Activated T-cell treated with anti-CD3 and anti-CD28 coated beads for 24 hours (primary cell): ENCODE measurements around the gene PTPRD.

Experiments
- DNase-seq: peaks from one replicate; pipeline ENCODE4 v3.0.0-alpha.2; 2020; ENCODE audit warnings: low read depth

PTPRD gene

DNA sequence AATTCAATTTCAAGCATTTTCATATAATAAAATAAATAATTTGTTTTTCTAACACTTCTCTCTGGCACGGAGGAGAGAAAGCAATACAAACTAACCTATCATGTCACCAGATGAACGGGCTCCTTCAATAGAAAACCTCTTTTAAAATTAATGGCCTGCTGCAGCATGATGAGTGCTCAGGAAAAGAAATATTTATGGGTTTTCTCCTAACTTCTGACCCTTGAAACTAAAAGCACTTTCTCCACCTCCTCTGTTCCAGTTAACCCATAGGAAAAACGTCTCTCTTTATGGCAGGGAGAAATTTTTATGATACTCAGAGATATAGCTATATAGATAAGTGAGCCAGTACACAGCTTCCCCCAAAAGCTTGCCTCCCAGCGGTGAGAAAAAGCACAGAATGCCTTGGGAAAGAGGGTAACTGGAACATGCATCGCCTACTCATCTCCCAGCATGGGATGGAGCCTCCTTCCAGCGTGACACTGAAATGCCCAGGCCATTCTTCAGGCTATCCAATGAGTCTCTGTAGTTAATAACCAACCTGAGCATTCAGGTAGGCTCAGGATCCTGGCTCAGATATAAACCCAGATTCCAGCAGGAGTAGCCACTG, 1850.2 kb downstream of the PTPRD start:
- DNase-seq: no peak

DNA sequence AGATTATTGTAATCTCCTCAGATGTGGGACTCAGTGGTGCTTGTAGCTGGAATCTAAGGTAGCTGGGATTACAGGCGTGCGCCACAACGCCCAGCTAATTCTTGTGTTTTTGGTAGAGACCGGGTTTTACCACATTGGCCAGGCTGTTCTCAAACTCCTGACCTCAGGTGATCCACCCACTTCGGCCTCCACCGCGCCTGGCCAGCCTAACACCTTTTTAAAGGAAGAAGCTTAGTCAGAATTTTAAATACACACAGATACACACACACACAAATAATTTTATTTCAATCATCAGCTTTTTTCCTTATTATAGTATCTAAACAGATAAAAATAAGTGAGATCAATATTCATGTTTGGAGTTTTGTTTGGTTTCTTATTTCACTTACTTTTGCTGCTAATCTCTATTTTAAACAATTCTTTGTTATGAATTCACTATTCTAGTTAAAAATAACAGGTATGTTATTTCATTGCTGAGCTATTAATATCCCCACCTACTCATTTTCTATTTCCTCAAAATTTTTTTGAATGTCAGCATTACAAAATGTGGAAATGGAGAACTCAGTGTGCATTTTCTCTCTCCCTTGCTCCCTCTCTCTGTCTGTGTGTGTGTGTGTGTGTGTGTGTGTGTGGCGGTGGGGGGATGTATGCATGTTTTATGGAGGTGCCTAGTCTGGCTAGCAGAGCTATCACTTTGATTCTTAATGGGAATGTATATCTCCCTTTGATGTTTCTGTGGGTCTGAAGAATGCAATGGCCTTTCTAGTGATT, 1852.6 kb downstream of the PTPRD start:
- DNase-seq: no peak

DNA sequence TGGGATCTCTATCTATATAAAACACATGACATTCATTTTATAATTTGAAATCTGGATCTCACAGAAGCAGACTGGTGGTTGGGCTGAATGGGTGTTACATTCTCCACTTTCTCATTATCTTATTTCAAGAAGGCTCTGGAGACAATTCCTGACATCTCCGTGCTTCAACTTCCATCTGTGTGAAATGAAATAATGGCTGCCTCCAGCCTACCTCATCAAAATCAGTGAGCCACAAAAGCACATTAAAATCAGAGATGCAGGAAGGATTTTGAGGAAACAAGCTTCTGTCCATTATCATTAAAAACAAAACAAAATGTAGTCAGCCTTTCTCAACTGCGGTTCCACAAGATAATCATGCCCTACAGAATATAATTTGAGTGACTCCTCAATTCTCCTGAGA, 1854.9 kb downstream of the PTPRD start:
- DNase-seq: no peak

DNA sequence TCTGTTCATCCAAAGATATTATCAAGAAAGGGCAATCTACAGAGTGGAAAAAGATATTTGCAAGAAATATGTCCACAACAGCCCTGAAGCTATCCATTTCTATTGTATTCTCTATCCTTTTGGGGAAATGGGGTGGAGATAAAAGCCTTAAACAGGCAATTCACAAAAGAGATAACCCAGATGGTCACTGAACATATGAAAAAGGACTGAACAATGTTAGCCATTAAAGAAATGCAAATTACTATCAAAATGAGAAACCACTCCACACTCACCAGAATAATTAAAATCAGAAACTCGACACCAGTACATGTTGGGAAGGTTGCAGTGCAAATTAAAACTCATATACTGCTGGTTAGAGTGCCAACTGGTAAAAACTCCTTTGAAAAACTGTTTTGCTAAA, 1858.1 kb downstream of the PTPRD start:
- no peak for DNase-seq

DNA sequence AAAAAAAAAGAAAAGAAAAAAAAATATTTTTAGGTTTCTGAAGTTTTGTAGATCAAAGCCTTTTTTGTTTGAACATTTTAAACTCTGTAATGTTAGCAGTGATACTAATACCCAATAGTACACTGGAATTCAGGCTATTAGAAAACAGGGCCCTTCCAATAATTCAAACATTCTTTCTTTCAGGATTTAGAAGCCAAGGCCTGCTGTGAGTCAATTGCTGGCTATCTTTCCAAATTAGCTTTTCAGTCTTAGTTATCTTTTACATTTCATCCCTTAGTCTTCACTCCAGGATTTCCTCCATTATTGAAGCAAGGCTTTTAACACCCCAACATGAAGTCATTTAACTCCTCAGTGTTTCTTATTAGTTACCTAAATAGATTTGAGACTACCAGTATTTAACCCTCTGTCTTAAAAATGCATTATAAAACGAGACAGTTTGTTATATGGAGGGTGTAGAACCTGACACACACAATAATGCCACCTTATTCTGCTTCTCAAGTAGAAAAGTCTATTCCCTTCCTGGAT, 1861.3 kb downstream of the PTPRD start:
- no peak for DNase-seq

DNA sequence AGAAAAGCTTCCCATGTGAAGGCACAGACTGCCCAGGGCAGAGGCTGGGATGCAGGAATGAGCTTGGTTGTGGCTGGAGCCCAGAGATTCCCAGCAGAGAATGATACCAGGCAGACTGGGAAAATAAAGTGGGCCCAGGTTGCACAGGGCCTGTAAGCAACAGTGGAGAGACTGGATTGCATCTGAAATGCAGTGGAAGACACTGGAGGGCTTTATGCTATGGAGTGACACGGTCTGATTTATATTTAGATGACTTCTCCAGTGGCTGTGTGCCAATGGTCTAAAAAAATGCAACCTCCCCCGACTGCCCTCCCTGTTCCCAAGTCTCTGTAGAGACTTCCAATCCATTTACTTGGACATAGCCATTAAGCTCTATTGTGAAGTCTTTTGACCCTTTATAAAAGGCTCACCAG, 1862.2 kb downstream of the PTPRD start:
- no peak for DNase-seq

DNA sequence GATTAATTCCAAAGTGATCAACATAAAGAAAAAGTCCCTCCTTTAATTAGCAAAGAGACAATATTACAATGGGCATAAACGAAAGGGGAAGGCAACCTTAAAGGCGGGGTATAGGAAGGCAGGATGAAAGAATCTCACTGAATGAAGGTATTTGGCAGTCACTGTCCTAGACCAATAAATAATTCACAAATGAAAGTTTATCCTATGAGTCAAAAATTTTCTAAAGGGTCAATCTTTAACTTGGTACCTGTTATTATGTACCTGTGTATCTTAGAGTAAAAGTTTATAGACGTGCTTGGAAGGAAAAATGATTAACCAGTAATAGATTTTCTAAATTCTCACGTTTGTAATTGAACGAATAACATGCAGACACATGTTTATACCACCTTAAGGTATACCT, 1867.5 kb downstream of the PTPRD start:
- no peak for DNase-seq

DNA sequence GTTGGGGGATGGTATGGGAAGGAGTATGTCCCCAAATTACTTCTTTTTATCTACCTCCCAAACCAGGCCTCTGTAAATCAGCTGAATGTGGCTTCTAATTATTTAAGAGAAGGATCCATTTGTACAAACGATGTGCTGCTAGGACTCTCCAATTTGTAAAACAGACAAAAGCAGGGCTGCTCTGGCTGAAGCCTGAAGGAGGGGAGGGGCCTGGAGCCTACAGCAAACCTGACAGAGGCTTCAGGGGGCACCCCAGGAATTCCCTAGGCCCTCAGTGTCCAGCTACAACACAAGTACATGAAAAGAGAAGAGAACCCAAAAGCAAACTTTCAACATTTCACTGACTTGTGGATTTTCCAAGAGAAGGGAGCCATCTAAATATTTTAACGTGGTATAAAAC, 1873.9 kb downstream of the PTPRD start:
- no peak for DNase-seq

DNA sequence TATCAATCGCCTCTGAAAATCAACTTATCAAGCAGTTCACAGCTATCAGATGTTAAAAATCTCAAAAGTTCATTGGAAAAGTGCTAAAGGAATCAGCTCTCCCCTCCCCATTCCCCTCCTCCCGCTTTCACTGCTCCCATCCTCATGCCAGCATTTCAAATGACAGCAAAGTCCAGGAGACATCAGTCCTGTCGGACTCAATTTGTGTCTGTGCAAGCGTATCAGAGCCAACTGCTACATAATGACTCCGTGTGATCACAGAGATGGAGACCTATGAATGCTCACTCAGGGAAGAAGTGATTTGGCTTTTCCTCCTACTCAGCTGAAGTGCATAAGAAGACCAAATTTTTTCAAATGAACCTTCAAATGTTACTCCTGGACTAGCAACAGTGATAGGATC, 1876.0 kb downstream of the PTPRD start:
- DNase-seq: no peak

DNA sequence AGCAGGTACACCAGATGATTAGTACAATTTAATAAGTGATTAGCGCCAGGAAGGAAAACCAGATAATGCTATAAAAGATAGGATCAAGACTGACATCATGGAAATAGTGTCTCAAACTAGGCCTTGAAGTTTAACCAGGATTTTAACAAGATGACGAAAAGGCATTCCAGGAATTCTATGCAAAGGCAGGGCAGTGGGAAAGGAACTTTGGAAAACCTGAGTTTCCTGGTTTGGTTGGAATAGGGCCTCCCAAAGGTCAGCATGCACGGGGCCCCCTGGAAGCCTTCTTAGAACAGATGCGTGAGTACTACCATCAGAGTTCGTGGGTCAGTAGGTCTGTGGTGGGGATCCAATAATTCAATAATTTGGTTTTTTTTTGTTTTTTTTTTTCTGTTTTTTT, 1878.0 kb downstream of the PTPRD start:
- DNase-seq: no peak

DNA sequence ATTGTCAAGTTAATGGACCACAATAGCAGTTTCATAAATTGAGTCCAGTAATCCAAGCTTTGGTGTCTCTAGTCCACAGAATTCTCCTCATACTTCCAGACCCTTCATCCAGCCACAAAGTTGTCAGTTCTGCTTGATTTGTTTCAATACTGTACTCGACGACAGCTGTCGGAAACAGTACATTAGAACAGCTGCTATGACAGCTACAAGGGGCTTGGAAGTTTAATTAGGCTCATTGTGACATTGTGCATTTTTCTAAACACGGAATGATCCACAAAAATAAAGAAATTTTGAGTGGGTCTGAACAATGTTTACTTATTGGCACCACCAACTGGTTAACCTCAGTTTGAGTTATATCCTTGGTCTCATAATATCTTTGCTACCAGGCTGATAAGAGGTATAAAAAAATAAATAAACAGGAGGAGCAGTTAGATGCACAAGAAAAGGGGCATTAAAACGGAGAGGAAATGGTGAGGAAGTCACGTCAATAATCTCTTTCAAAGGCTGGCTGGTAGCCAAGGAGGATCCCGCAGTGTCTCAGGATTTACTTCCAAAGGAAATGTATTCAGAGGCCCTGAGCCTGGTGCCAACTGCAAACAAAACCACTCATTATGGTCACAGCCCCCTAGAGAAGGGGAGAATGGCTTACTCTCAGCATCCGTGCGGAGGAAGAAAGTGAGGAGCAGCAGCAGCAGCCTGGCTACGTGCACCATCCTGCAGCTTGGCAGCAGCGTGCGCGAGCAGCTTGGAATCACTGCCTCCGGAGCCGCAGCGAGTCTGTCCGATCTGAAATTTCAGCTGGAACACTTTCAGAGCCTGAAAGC, 1879.5 kb downstream of the PTPRD start:
- DNase-seq: no peak

DNA sequence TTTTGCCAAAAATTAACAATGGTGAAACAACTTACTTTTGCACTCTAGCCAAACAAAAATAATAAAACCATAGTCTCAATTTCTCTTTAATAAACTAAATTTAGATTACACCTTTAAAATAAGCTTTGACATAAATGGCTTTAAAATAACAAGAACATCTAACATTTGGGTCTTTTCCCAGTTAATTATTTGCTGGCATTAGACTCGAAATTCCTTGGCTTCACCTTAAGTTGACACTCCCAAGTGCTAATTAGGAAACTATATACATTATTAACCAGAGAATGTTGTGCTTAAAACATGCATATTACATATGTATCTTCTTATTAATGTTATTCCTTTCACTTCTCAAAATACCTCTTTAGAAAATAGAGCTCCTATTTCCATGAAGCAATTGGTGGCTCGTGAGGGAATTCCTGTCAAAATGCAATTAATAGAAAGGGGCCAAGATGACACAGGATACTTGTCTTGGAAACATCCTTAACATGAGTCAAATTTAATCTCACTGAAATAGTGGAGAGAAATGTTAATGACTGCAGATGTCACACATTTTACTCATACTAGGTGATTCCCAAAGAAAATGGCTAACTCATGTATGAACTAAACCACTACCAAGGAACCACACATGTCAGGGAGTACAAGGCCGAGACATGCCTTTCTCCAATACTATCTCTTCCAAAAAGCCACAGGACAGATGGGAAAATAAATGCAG, 1880.3 kb downstream of the PTPRD start:
- no peak for DNase-seq

DNA sequence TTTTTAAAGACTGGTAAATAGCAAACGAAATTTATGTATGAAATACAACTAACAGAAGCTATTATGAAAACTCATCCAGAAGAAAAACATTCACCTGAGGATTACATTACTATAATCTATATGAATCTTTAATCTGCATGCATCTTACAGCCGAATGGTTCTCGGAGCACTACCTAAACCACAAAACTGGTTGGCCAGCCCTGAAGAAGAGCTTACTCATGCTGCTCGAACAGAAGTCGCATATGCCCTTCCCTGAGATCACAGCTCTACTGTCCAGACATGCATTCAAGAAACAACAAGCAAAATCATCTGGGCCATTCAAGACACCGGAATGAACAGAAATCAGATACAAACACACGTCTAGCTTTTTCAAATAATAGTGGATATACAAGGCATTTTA, 1882.2 kb downstream of the PTPRD start:
- DNase-seq: no peak

DNA sequence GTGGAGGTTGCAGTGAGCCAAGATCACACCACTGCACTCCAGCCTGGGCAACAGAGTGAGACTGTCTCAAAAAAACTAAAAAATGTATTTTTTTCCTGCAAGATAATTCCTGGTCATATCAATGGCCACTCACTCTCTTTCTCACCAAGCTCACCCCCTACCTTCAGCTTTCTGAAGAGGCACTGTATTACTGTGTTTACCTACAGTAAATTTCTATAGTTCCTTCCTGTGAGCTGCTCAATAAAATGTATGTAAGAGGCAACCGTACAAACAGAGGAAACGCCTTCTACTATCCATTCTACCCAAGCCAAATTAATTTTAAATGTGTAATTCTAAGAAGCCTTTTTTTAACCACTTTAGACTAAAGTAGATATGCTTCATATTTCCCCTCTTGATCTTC, 1883.9 kb downstream of the PTPRD start:
- no peak for DNase-seq

DNA sequence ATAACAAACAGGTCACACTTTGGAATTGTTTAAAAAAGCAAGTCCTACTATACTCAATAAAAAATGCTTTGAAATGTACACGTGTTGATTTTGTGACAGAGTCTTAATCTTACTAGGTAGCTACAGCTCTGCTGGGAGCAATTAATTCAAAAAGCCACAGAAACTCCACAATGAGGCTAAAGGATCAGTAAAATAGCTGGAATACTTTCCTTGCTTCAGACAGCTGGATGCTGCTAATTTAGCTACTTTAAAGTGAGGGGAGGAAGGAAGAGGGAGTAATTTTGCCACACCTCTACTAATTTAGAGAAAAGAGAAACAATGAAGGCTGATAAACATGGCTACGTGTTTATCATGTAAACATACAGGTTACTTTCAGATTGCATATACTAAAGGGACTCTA, 1885.6 kb downstream of the PTPRD start:
- DNase-seq: no peak

DNA sequence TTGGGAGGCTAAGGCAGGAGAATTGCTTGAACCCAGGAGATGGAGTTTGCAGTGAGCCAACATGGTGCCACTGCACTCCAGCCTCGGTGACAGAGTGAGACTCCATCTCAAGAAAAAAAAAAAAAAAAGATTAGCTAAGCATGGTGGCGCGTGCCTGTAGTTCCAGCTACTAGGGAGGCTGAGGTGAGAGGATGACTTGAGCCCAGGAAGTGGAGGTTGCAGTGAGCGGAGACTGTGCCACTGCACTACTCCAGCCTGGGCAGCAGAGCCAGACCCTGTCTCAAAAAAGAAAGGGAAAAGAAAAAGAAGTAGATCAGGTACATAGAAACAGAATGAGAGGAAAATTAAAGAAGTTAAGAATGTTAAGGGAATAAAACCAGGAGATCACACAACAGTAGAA, 1886.1 kb downstream of the PTPRD start:
- no peak for DNase-seq

DNA sequence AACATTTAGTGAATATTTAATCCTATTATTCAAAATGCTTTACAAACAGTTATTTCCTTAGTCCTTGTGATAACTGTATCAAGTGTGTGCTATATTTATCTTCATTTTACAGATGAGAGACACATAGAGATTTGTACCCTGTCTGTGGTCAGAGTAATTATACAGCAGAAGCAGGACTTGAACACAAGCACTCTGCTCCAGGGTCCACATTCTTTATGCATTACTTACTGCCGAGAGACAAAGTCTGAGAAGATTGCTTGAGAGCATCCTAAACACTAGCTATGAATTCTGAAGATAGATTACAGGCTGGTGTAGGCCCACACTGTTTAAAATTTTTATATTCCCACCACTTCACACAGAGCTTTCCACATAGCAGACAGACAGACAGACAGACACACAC, 1887.2 kb downstream of the PTPRD start:
- DNase-seq: no peak

DNA sequence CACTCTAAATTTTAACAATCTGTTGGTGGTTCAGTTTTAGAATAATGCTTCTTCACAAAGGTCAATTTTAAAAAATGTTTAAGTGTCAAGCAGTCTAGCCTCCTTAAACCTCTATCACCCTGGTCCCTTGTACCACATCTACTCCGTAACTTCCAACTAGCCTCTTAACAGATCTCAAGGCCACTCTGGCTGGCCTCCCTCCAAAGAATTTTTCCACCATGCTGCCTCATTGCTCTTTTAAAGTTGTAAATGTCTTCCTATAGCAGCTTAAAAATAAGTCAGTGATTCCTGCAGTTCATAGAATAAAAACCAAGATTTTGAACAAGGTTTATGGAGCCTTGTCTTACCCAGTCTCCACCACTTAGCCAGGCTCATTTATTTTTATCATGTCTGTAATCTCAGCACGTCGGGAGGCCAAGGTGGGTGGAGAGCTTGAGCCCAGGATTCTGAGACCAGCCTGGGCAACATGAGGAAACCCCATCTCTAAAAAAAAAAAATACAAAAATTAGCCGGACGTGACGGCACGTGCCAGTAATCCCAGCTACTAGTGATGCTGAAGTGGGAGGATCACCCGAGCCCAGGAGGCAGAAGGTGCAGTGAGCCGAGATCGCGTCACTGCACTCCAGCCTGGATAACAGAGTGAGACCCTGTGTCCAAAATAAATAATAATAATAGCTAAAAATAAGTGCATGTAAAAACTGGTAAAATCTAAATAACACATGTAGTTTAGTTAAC, 1888.4 kb downstream of the PTPRD start:
- DNase-seq: no peak

DNA sequence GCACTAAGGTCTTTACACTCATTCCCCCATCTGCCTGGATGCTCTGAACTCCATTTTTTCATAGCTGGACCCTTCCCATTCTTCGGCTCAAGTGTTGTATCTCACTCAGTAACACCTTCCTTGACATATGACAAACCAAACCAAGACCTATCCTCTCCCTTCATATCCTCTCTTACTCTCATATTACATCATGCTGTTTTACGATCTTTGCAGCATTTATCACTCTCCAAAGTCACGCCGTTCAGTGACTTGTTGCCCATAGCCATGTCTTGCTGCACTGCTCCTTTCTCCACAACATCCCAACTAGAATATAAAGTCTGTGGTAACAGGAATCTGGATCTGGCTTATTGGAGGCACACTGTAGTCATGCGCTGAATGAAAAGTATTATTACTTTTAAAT, 1889.6 kb downstream of the PTPRD start:
- no peak for DNase-seq

DNA sequence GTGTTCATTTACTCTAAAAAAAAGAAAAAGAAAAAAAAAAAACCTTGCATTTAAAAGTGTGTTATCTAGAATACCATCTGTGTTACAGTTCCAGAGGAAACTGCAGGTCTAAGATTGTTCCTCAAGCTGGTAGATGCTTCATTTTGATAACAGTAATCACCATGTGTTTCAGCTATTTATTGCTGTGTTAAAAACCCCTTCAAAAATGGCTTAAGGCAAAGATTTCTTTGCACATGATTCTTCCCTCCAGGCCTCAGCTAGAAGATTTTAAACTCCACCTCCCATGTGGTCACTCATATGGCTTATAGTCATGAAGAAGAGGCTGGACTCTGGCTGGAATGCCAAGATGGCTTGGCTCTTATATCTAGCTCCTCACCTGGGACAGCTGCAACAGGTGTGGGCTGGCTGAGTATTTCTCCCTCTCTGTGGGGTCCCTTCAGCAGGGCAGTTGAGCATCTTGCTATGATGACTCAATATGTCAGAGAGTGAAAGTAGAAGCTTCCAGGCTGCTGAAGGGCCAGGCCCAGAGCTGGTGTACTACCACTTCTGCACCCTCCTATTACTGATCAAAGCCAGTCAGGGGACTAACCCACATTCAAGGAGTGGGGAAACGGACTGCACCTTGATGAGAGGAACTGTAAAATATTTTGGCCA, 1892.8 kb downstream of the PTPRD start:
- no peak for DNase-seq

DNA sequence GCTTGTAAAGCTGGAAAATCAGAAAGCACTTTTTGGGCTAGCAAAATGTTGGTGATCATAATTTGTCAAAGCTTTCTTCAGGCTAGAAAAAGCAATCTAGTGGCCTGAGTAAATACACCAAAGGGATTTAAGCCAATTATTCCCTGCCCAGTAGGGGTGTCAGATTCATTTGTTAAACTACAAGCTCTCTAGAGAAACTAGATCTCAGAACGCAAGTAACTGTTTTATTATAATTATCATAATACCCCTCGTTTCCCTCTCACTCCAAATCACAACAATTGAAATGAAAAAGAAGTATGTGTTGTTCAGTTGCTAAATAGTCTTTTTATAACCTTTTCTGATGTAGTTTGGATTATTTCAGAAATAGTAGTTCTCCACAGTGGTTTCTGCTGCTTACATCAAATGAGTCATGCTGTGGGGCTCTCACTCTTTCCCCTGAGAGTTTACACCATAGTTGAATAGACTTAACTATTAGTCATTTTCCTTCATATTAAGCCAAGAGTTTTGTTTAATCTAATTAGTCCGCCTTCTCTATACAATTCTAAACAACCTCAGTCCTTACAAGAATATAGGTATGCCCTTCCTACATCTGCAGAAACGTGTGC, 1894.6 kb downstream of the PTPRD start:
- DNase-seq: no peak
